Loucy (cell line): ENCODE data around the gene EXOC3L2.

ENCODE experiments used
- CTCF ChIP-seq: fragments of 200-600 bp; sonication (generic); conservative IDR thresholded peaks from 2 replicates; pipeline ENCODE4 v1.5.1; 2014; ENCODE audit warnings: mild to moderate bottlenecking, antibody characterized with exemption, low read length
- EZH2phosphoT487 ChIP-seq: fragments of 200-600 bp; IDR thresholded peaks from 2 replicates; pipeline ENCODE4 v1.6.1; 2018; ENCODE audit warnings: antibody characterized with exemption, mild to moderate bottlenecking, moderate library complexity, borderline replicate concordance

GRCh38 chr19:45247136-45247535, 1.9 kb upstream of the EXOC3L2 start:
- TF ChIP-seq CTCF: no peak
- TF ChIP-seq EZH2phosphoT487: no peak
